Natural killer cell (primary cell): Measurements from ENCODE around the gene RASL10A. TPM values are rescaled to one million over a fixed set of nuclear protein-coding genes. Genes with fewer than 3 reads are reported as not detected.

ENCODE experiments used
- ATAC-seq, 3 donors: fragments of 150-1000 bp in 2 of 3; fragments of 200-7000 bp in 1 of 3; cut with Tn5 transposase; 1 replicate in 1 of 3; 2 replicates in 2 of 3; pipeline ENCODE4 v1.10.0; 2021; ENCODE audit warnings: mild to moderate bottlenecking in 2 of 3, moderate library complexity in 2 of 3
- DNase-seq, 2 donors: peaks; one replicate each; pipeline versions ENCODE4 v3.0.0 to v3.0.0-alpha.2; 2013 to 2021; ENCODE audit warnings: mixed read lengths in 1 of 2
- H3K27ac ChIP-seq: one replicate; pipeline ENCODE4 v1.5.1; 2013; ENCODE audit warnings: mild to moderate bottlenecking, low read length
- H3K27me3 ChIP-seq: one replicate; pipeline ENCODE4 v1.6.1; 2013; ENCODE audit warnings: low read length; ENCODE audit not compliant: control insufficient read depth, insufficient read depth
- H3K36me3 ChIP-seq: one replicate; pipeline ENCODE4 v1.6.1; 2013; ENCODE audit warnings: low read length; ENCODE audit not compliant: control insufficient read depth, insufficient read depth
- H3K4me1 ChIP-seq: one replicate; pipeline ENCODE4 v1.6.1; 2013; ENCODE audit warnings: low read length; ENCODE audit not compliant: control insufficient read depth, insufficient read depth
- H3K4me3 ChIP-seq: one replicate; pipeline ENCODE4 v1.5.1; 2013; ENCODE audit warnings: low read length
- H3K9me3 ChIP-seq: one replicate; pipeline ENCODE4 v1.6.1; 2013; ENCODE audit warnings: low read length; ENCODE audit not compliant: control insufficient read depth, insufficient read depth
- H3K27ac Mint-ChIP-seq, 2 donors: one replicate each; pipeline ENCODE4 v1.8.0; 2022; ENCODE audit warnings: mild to moderate bottlenecking in 2 of 2, mixed read lengths in 2 of 2, moderate library complexity in 1 of 2
- H3K27me3 Mint-ChIP-seq, 2 donors: one replicate each; pipeline ENCODE4 v1.8.0; 2022; ENCODE audit warnings: low read depth in 2 of 2, mixed read lengths in 2 of 2
- H3K36me3 Mint-ChIP-seq: one replicate; pipeline ENCODE4 v1.8.0; 2022; ENCODE audit warnings: mixed read lengths
- H3K4me1 Mint-ChIP-seq, 2 donors: one replicate each; pipeline ENCODE4 v1.8.0; 2022; ENCODE audit warnings: mixed read lengths in 2 of 2
- H3K4me3 Mint-ChIP-seq: one replicate; pipeline ENCODE4 v1.8.0; 2022; ENCODE audit warnings: mild to moderate bottlenecking, moderate library complexity, mixed read lengths
- H3K9me3 Mint-ChIP-seq, 2 donors: one replicate each; pipeline ENCODE4 v1.8.0; 2022; ENCODE audit warnings: mixed read lengths in 2 of 2
- WGBS: methylation state at CpG from one replicate; pipeline ENCODE4 v1.1.7; 2013; ENCODE audit warnings: missing lambda C conversion rate; ENCODE audit not compliant: insufficient coverage; 5-methylcytosine and 5-hydroxymethylcytosine counted together
- intact Hi-C: fragments of 100-400 bp; cut with micrococcal nuclease; formaldehyde crosslinking; loops from one replicate; pipeline ENCODE4 v1.14.2; 2022
- total RNA-seq, 4 donors: library from RNA; stranded (reverse); fragments of 120-200 nt in 1 of 4; gene quantifications; one replicate each; pipeline versions ENCODE4 v1.2.3 to v1.2.4, GENCODE V29; 2013 to 2022
- TF ChIP-seq, protein P1 (sequence below): fragments of 200-600 bp; IDR thresholded peaks from one replicate; pipeline ENCODE4 v1.8.0; 2022; ENCODE audit warnings: antibody characterized with exemption

Gene RASL10A
- total RNA-seq, 3 donors from 2014 or later (not counting 1 experiment from before 2014, with no cell fraction given): 0.20 to 0.28 TPM; not detected in 1

DNA sequence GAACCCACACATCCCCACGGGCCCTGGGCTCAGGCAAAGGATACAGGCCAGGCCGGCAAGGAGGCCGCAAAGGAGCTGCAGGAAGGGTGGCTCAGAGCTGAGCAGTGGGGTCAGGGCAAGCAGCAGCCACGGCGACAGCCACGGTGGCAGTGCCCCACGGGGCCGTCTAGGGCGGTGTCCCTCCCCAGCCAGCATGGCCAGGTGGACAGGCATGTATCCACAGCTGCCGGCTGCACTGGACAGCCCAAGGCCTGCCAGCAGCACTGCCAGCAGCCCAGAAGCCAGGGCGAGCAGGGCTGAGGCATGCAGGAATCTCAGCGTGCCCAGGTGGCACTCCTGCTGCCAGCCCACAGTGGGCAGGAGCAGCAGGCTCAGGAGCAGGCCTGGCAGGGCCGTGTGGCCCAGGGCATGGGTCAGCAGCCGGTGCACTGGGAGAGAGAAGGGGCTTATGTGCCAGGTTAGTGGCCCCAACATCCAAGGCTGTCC is 51.7 kb downstream of the RASL10A start:
- ATAC-seq: no peak
- H3K36me3 Mint-ChIP-seq: peaks cover 8% of the 10 kb centered on the region
- H3K27me3 ChIP-seq: no peaks in the 10 kb centered on the region
- peaks cover 3% of the 10 kb centered on the region for H3K36me3 ChIP-seq
- peaks cover 11% of the 10 kb centered on the region for H3K4me1 ChIP-seq
- TF ChIP-seq, protein P1, sequence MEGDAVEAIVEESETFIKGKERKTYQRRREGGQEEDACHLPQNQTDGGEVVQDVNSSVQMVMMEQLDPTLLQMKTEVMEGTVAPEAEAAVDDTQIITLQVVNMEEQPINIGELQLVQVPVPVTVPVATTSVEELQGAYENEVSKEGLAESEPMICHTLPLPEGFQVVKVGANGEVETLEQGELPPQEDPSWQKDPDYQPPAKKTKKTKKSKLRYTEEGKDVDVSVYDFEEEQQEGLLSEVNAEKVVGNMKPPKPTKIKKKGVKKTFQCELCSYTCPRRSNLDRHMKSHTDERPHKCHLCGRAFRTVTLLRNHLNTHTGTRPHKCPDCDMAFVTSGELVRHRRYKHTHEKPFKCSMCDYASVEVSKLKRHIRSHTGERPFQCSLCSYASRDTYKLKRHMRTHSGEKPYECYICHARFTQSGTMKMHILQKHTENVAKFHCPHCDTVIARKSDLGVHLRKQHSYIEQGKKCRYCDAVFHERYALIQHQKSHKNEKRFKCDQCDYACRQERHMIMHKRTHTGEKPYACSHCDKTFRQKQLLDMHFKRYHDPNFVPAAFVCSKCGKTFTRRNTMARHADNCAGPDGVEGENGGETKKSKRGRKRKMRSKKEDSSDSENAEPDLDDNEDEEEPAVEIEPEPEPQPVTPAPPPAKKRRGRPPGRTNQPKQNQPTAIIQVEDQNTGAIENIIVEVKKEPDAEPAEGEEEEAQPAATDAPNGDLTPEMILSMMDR: no peak
- intact Hi-C loops: loop anchor here (10.0 kb wide), 1 partner anchor 1349 kb away; the partner anchor contains the start of gene PITPNB
- H3K27ac Mint-ChIP-seq: no peak overlapping the region
- no peak overlapping the region for H3K4me3 ChIP-seq
- no peaks in the 10 kb centered on the region for H3K9me3 Mint-ChIP-seq
- 92% methylated on average over 14 of the region's 14 CpGs for WGBS
- H3K27me3 Mint-ChIP-seq: no peaks in the 10 kb centered on the region
- H3K4me1 Mint-ChIP-seq: peaks cover 20 to 22% of the 10 kb centered on the region in 2 donors
- no peak overlapping the region for H3K4me3 Mint-ChIP-seq
- no peak for DNase-seq
- no peak overlapping the region for H3K27ac ChIP-seq
- H3K9me3 ChIP-seq: no peaks in the 10 kb centered on the region

Other genes with a start within 250 kb of the RASL10A start
- under 1 TPM in 1 of 3 donors, not detected in 2; 0.23 TPM for gene KREMEN1, start 242.7 kb downstream of the RASL10A start, total RNA-seq
- gene EMID1, start 109.8 kb downstream of the RASL10A start, total RNA-seq: 1 to 10 TPM in 1 of 3 donors, under 1 TPM in 2; 0.59 to 1.3 (median 0.65) TPM
- 10 to 100 TPM; 16.6 to 20.9 (median 17.9) TPM for gene RHBDD3, start 47.7 kb downstream of the RASL10A start, total RNA-seq
- 100 to 1,000 TPM; 366 to 387 (median 382) TPM for gene EWSR1, start 47.4 kb downstream of the RASL10A start, total RNA-seq
- 1 to 10 TPM in 2 of 3 donors, under 1 TPM in 1; 0.57 to 4.1 (median 2.8) TPM for gene GAS2L1, start 9.0 kb downstream of the RASL10A start, total RNA-seq
- 10 to 100 TPM; 54.0 to 56.1 (median 54.3) TPM for gene AP1B1, start 72.9 kb upstream of the RASL10A start, total RNA-seq
- not detected for gene RFPL1, start 122.9 kb upstream of the RASL10A start, total RNA-seq
- gene NEFH, start 164.5 kb upstream of the RASL10A start, total RNA-seq: under 1 TPM; 0.09 to 0.48 (median 0.12) TPM
- gene THOC5, start 238.1 kb upstream of the RASL10A start, total RNA-seq: 10 to 100 TPM; 42.4 to 62.5 (median 52.6) TPM